ENCODE data around the gene CEP128.
"Not testable (repeated sequence)": the region's sequence is repeated elsewhere in the genome, so short reads cannot be mapped to it uniquely, and the experiment has no call there.

The CEP128 gene

DNA sequence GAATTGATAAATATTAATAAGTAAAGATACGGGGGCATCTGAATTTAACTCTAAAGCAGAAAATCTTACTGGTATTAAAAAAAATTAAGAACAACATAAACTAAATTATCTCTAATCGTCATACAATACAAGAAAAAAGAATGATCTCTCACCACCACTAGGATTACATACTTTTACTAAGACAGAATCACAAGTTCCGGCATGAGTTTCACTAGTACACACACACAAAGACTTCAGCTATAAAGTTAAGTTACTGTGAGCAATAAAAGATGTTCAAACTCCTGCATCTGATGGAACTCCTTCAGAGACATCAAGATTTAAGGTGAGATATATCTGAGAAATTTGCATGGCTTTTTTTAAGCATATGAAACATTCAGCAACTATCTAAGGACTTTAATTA lies 21.9 kb downstream of the CEP128 start:
- H3K27ac ChIP-seq (ENCODE audit: extremely low read depth, low read depth, low read length): no peak overlapping the region
- H3K9me3 ChIP-seq (ENCODE audit: control insufficient read depth, insufficient read depth, low read depth, low read length): no peaks in the 10 kb centered on the region
- POLR2A ChIA-PET: no interaction called here
- TF ChIP-seq ZNF76 (tag by site-specific recombination; IDR thresholded peaks at IDR 0.05; ENCODE audit: borderline replicate concordance, low read depth) (no peak), ZSCAN30 (tag by site-specific recombination; IDR thresholded peaks at IDR 0.05) (no peak), ZNF571 (tag by site-specific recombination; IDR thresholded peaks at IDR 0.05) (no peak), ZBTB1 (tag by site-specific recombination; IDR thresholded peaks at IDR 0.05) (no peak)
- TF ChIP-seq, protein P1, sequence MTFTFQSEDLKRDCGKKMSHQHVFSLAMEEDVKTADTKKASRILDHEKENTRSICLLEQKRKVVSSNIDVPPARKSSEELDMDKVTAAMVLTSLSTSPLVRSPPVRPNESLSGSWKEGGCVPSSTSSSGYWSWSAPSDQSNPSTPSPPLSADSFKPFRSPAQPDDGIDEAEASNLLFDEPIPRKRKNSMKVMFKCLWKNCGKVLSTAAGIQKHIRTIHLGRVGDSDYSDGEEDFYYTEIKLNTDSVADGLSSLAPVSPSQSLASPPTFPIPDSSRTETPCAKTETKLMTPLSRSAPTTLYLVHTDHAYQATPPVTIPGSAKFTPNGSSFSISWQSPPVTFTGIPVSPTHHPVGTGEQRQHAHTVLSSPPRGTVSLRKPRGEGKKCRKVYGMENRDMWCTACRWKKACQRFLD (tag by site-specific recombination; IDR thresholded peaks at IDR 0.05): no peak
- TF ChIP-seq, protein P2, sequence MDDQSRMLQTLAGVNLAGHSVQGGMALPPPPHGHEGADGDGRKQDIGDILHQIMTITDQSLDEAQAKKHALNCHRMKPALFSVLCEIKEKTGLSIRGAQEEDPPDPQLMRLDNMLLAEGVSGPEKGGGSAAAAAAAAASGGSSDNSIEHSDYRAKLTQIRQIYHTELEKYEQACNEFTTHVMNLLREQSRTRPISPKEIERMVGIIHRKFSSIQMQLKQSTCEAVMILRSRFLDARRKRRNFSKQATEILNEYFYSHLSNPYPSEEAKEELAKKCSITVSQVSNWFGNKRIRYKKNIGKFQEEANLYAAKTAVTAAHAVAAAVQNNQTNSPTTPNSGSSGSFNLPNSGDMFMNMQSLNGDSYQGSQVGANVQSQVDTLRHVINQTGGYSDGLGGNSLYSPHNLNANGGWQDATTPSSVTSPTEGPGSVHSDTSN (CRISPR knock-in tag; IDR thresholded peaks at IDR 0.05): no peak
- TF ChIP-seq, protein P3, sequence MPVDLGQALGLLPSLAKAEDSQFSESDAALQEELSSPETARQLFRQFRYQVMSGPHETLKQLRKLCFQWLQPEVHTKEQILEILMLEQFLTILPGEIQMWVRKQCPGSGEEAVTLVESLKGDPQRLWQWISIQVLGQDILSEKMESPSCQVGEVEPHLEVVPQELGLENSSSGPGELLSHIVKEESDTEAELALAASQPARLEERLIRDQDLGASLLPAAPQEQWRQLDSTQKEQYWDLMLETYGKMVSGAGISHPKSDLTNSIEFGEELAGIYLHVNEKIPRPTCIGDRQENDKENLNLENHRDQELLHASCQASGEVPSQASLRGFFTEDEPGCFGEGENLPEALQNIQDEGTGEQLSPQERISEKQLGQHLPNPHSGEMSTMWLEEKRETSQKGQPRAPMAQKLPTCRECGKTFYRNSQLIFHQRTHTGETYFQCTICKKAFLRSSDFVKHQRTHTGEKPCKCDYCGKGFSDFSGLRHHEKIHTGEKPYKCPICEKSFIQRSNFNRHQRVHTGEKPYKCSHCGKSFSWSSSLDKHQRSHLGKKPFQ (tag by site-specific recombination; IDR thresholded peaks at IDR 0.05): no peak
- TF ChIP-seq, protein P4, sequence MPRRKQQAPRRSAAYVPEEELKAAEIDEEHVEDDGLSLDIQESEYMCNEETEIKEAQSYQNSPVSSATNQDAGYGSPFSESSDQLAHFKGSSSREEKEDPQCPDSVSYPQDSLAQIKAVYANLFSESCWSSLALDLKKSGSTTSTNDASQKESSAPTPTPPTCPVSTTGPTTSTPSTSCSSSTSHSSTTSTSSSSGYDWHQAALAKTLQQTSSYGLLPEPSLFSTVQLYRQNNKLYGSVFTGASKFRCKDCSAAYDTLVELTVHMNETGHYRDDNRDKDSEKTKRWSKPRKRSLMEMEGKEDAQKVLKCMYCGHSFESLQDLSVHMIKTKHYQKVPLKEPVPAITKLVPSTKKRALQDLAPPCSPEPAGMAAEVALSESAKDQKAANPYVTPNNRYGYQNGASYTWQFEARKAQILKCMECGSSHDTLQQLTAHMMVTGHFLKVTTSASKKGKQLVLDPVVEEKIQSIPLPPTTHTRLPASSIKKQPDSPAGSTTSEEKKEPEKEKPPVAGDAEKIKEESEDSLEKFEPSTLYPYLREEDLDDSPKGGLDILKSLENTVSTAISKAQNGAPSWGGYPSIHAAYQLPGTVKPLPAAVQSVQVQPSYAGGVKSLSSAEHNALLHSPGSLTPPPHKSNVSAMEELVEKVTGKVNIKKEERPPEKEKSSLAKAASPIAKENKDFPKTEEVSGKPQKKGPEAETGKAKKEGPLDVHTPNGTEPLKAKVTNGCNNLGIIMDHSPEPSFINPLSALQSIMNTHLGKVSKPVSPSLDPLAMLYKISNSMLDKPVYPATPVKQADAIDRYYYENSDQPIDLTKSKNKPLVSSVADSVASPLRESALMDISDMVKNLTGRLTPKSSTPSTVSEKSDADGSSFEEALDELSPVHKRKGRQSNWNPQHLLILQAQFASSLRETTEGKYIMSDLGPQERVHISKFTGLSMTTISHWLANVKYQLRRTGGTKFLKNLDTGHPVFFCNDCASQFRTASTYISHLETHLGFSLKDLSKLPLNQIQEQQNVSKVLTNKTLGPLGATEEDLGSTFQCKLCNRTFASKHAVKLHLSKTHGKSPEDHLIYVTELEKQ (tag by site-specific recombination; IDR thresholded peaks at IDR 0.05; ENCODE audit: borderline replicate concordance): no peak
- no peak overlapping the region for H3K4me3 ChIP-seq (ENCODE audit: low read depth, low read length)
- H3K4me1 ChIP-seq (ENCODE audit: control insufficient read depth, insufficient read depth, low read length): peaks cover 2% of the 10 kb centered on the region; the same call in 1 of the 2 replicates
- CTCF ChIA-PET: no interaction called here
- H3K36me3 ChIP-seq (ENCODE audit: control insufficient read depth in 2 of 2, insufficient read depth in 1 of 2, low read length in 2 of 2): peaks cover 7 to 16% of the 10 kb centered on the region in 2 experiments; a peak in 1 of 3 replicates

DNA sequence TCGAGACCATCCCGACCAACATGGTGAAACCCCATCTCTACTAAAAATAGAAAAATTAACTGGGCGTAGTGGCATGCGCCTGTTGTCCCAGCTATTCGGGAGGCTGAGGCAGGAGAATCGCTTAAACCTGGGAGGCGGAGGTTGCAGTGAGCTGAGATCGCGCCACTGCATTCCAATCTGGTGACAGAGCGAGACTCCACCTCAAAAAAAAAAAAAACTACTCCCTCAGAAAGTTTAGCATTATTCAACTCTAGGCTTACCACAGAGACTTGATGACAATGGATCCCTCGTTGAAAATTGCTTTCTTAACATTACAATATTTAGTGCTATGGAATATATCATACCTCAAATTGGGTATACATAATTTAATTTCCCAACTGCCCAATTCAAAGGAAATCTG lies 29.5 kb downstream of the CEP128 start:
- H3K4me3 ChIP-seq (ENCODE audit: low read depth, low read length); H3K4me1 ChIP-seq (ENCODE audit: control insufficient read depth, insufficient read depth, low read length); H3K27ac ChIP-seq (ENCODE audit: extremely low read depth, low read depth, low read length); H3K9me3 ChIP-seq (ENCODE audit: control insufficient read depth, insufficient read depth, low read depth, low read length); POLR2A ChIA-PET: not testable (repeated sequence)
- H3K36me3 ChIP-seq (ENCODE audit: control insufficient read depth in 2 of 2, insufficient read depth in 1 of 2, low read length in 2 of 2): peaks cover 15 to 31% of the 10 kb centered on the region in 2 experiments
- CTCF ChIA-PET: interaction anchor here (0.7 kb wide), 1 partner anchor 15 kb away, joined by 3 read pairs; no protein-coding TSS in a partner anchor

DNA sequence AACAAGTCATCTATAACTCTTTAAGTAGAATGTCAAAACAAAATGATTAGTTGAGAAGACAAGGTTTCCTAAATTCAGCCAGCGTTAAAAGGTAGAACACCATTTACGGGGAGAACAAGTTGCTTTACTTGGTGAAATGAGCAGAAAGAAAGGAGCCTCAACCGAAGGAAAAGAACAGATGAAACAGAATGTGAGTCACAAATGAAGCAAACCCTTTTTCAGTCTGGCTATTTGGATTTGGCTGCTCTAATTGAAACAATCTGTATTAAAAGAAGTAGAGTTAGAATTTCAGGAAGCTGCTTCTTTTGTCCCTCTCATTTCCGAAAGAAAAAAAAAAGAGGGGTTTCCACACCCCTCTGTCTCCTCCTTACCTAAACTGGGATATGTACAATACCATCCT lies 34.6 kb downstream of the CEP128 start:
- Histone ChIP-seq H3K27ac (ENCODE audit: extremely low read depth, low read depth, low read length) (no peak overlapping the region), H3K4me1 (ENCODE audit: control insufficient read depth, insufficient read depth, low read length) (peaks cover 4% of the 10 kb centered on the region; the same call in 1 of the 2 replicates), H3K9me3 (ENCODE audit: control insufficient read depth, insufficient read depth, low read depth, low read length) (no peaks in the 10 kb centered on the region), H3K36me3 (ENCODE audit: control insufficient read depth in 2 of 2, insufficient read depth in 1 of 2, low read length in 2 of 2) (peaks cover 18 to 21% of the 10 kb centered on the region in 2 experiments), H3K4me3 (ENCODE audit: low read depth, low read length) (no peak overlapping the region)
- POLR2A ChIA-PET: no interaction called here
- TF ChIP-seq ZNF837 (tag by site-specific recombination; IDR thresholded peaks at IDR 0.05) (no peak), ZNF426 (tag by site-specific recombination; IDR thresholded peaks at IDR 0.05) (no peak), BCL11B (tag by site-specific recombination; IDR thresholded peaks at IDR 0.05; ENCODE audit: low read depth) (no peak), ZNF423 (tag by site-specific recombination; IDR thresholded peaks at IDR 0.05) (no peak), ZNF777 (tag by site-specific recombination; IDR thresholded peaks at IDR 0.05; ENCODE audit: borderline replicate concordance) (no peak), ZNF24 (tag by site-specific recombination; IDR thresholded peaks at IDR 0.05) (no peak), ZNF324 (tag by site-specific recombination; IDR thresholded peaks at IDR 0.05) (no peak)
- TF ChIP-seq, protein P5, sequence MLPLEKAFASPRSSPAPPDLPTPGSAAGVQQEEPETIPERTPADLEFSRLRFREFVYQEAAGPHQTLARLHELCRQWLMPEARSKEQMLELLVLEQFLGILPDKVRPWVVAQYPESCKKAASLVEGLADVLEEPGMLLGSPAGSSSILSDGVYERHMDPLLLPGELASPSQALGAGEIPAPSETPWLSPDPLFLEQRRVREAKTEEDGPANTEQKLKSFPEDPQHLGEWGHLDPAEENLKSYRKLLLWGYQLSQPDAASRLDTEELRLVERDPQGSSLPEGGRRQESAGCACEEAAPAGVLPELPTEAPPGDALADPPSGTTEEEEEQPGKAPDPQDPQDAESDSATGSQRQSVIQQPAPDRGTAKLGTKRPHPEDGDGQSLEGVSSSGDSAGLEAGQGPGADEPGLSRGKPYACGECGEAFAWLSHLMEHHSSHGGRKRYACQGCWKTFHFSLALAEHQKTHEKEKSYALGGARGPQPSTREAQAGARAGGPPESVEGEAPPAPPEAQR (tag by site-specific recombination; IDR thresholded peaks at IDR 0.05): no peak
- CTCF ChIA-PET: interaction anchor here (1.2 kb wide), 1 partner anchor 16 kb away, joined by 3 read pairs; no protein-coding TSS in a partner anchor

All from HEK293 (cell line).